Panc1 (cell line): ENCODE measurements around the gene NFKB1. TPM values are rescaled to one million over a fixed set of nuclear protein-coding genes. Genes with fewer than 3 reads are reported as not detected.

Experiments used
- ATAC-seq: fragments of 200-7000 bp; cut with Tn5 transposase; 2 replicates; pipeline ENCODE4 v1.9.1; 2020; ENCODE audit warnings: mild to moderate bottlenecking, moderate library complexity
- Bru-seq: library from RNA; stranded (reverse); fragments of 400-500 nt; gene quantifications from one replicate; lab custom pipeline; 2021; lab: Mats Ljungman, UMichigan
- BruChase-seq, 2 experiments: library from RNA; stranded (reverse); fragments of 400-500 nt; gene quantifications; one replicate each; lab custom pipeline; 2021; lab: Mats Ljungman, UMichigan
- BruUV-seq: library from RNA; stranded (reverse); fragments of 400-500 nt; replicated peaks from 2 replicates; lab custom pipeline; 2021; lab: Mats Ljungman, UMichigan
- CTCF ChIA-PET: fragments of 300-600 bp; sonication (Branson Sonifier 250); formaldehyde crosslinking; loops from one replicate; lab custom pipeline; 2022; ENCODE audit warnings: antibody characterized with exemption; lab: Charles Lee
- POLR2A ChIA-PET: fragments of 300-600 bp; sonication (Branson Sonifier 250); formaldehyde crosslinking; loops from one replicate; lab custom pipeline; 2022; ENCODE audit warnings: antibody characterized with exemption; lab: Charles Lee
- DNase-seq: peaks from one replicate; pipeline ENCODE4 v3.0.0-alpha.2; 2010; ENCODE audit warnings: low read depth, low spot score
- H3K27ac ChIP-seq: 2 replicates; pipeline ENCODE4 v1.5.1; 2011; ENCODE audit warnings: mild to moderate bottlenecking, low read length, inconsistent platforms
- H3K27me3 ChIP-seq: fragments of 200-500 bp; sonication (Bioruptor generic); 2 replicates; pipeline ENCODE4 v1.6.0; 2014; ENCODE audit warnings: low read length, inconsistent platforms; ENCODE audit not compliant: control insufficient read depth, insufficient read depth
- H3K36me3 ChIP-seq: fragments of 200-500 bp; sonication (Bioruptor generic); 2 replicates; pipeline ENCODE4 v1.5.1; 2014; ENCODE audit warnings: inconsistent platforms, mild to moderate bottlenecking, low read length, moderate library complexity; ENCODE audit not compliant: control insufficient read depth, insufficient read depth
- H3K4me1 ChIP-seq: 2 replicates; pipeline ENCODE4 v1.5.1; 2011; ENCODE audit warnings: inconsistent platforms, mild to moderate bottlenecking, low read length, moderate library complexity; ENCODE audit not compliant: control insufficient read depth, insufficient read depth
- H3K4me3 ChIP-seq, 2 experiments: 2 replicates each; pipeline ENCODE4 v1.5.1; 2011 to 2012; ENCODE audit warnings: low read depth in 2 of 2, low read length in 2 of 2, mild to moderate bottlenecking in 2 of 2, inconsistent platforms in 1 of 2, moderate library complexity in 1 of 2
- H3K9me3 ChIP-seq: fragments of 200-500 bp; sonication (Bioruptor generic); 2 replicates; pipeline ENCODE4 v1.5.1; 2014; ENCODE audit warnings: low read depth, mild to moderate bottlenecking, inconsistent platforms, low read length, moderate library complexity; ENCODE audit not compliant: control insufficient read depth, insufficient read depth
- CTCF ChIP-seq: fragments of 450-650 bp; IDR thresholded peaks from 2 replicates; pipeline ENCODE4 v1.5.1; 2017; ENCODE audit warnings: mild to moderate bottlenecking
- POLR2AphosphoS5 ChIP-seq: IDR thresholded peaks from 2 replicates; pipeline ENCODE4 v1.6.1; 2012; ENCODE audit warnings: mild to moderate bottlenecking, low read depth, low read length, moderate library complexity
- REST ChIP-seq, 2 experiments: IDR thresholded peaks; 2 replicates each; pipeline ENCODE4 v1.6.1; 2011 to 2012; ENCODE audit warnings: low read depth in 2 of 2, control low read depth in 1 of 2, low read length in 1 of 2, mild to moderate bottlenecking in 1 of 2, moderate library complexity in 1 of 2; ENCODE audit not compliant: insufficient read depth in 1 of 2
- SIN3A ChIP-seq: IDR thresholded peaks from 2 replicates; pipeline ENCODE4 v1.6.1; 2012; ENCODE audit warnings: low read depth, mild to moderate bottlenecking, low read length, moderate library complexity, borderline replicate concordance; ENCODE audit not compliant: insufficient read depth
- TCF7L2 ChIP-seq: IDR thresholded peaks from 2 replicates; pipeline ENCODE4 v1.6.1; 2011; ENCODE audit warnings: mild to moderate bottlenecking, low read depth, low read length, inconsistent platforms
- in situ Hi-C: cut with HindIII; loops from 2 replicates; pipeline ENCODE4 v1.10.0; 2016; ENCODE audit warnings: low sequenced_read_pairs, low pct_unique_long_range_greater_than_20kb
- intact Hi-C: fragments of 100-400 bp; cut with micrococcal nuclease; formaldehyde crosslinking; loops from one replicate; pipeline ENCODE4 v1.10.0; 2022; ENCODE audit not compliant: unreplicated experiment
- long read RNA-seq: library from polyadenylated mRNA; unstranded; transcript quantifications from one replicate; pipeline ENCODE4 v2.0.0, GENCODE V29; 2021; ENCODE audit not compliant: unreplicated experiment
- polyA plus RNA-seq: library from polyadenylated mRNA; unstranded; fragments of >200 nt; gene quantifications from one replicate; pipeline ENCODE4 v1.2.1, GENCODE V29; 2012; ENCODE audit warnings: missing spikeins; ENCODE audit not compliant: insufficient read length
- total RNA-seq: library from RNA; stranded (reverse); gene quantifications from one replicate; pipeline ENCODE4 v1.2.1, GENCODE V29; 2021; ENCODE audit not compliant: unreplicated experiment

The NFKB1 gene
- 29.0 TPM for total RNA-seq
- polyA plus RNA-seq, result 21.6 TPM
- percentile 84 among the genes with signal in this experiment for Bru-seq, nascent RNA
- percentile 63 among the genes with signal in this experiment for BruChase-seq, experiment 1, labeled RNA remaining after a 2-hour chase
- BruChase-seq, experiment 2, labeled RNA remaining after a 6-hour chase, result percentile 66 among the genes with signal in this experiment
- long read RNA-seq, full-length matches to known transcripts, result 73 of 120 reads
- long read RNA-seq, partial matches to known transcripts, result 24 of 120 reads
- long read RNA-seq, other reads (novel, unspliced or antisense), result 23 of 120 reads

- BruUV-seq, result TSS peak; percentile 91
- ATAC-seq (peak; percentile 86), DNase-seq (no peak)
- ChIA-PET CTCF (no interaction called here), POLR2A (interaction anchor here (0.6 kb wide), 1 partner anchor 45 kb away, joined by 6 read pairs; no protein-coding TSS in a partner anchor)
- TF ChIP-seq SIN3A (no peak; the same call in 1 of the 2 replicates), POLR2AphosphoS5 (peak; percentile 3; the same call in 1 of the 2 replicates)
- Histone ChIP-seq H3K4me1 (peaks cover 12% of the 10 kb centered on the region), H3K27ac (peak within 1 kb of the TSS; percentile 86), H3K36me3 (no peaks in the 10 kb centered on the region), H3K4me3 (peak within 1 kb of the TSS; percentile 79 to 92), H3K9me3 (no peaks in the 10 kb centered on the region), H3K27me3 (no peaks in the 10 kb centered on the region)
- in situ Hi-C loops, result no loop called here
- intact Hi-C loops, result no loop called here
Measured at GRCh38 chr4:102500696-102501446, at the start of gene NFKB1. Gene NFKB1 (plus strand): TSS chr4:102501359. CDS start chr4:102525519, 24,160 bp downstream.

- ChIA-PET CTCF (no interaction called here), POLR2A (no interaction called here)
- ATAC-seq, result no peak
- Histone ChIP-seq H3K27ac (no peak overlapping the region), H3K36me3 (no peaks in the 10 kb centered on the region), H3K27me3 (no peaks in the 10 kb centered on the region), H3K4me1 (no peaks in the 10 kb centered on the region), H3K9me3 (no peaks in the 10 kb centered on the region), H3K4me3 (no peak overlapping the region)
- no peak for DNase-seq
- intact Hi-C loops, result no loop called here
- TF ChIP-seq REST (IDR thresholded peaks at IDR 0.05; ENCODE audit: insufficient read depth in 1 of 2, low read depth in 2 of 2, low read length in 1 of 2), result no peak
- TF ChIP-seq CTCF, result no peak
- TF ChIP-seq SIN3A, result no peak
- no peak for TF ChIP-seq POLR2AphosphoS5
- TF ChIP-seq TCF7L2, result no peak
- in situ Hi-C loops, result no loop called here
- no TSS peak for BruUV-seq
Measured at GRCh38 chr4:102452854-102453253, 48.3 kb upstream of the NFKB1 start.
